IMR-90 (cell line): Measurements from ENCODE around the gene MGAT5.

Source experiments
- BHLHE40 ChIP-seq: fragments of 150-350 bp; IDR thresholded peaks from 2 replicates; pipeline ENCODE4 v1.6.1; 2016; ENCODE audit warnings: mild to moderate bottlenecking, low read depth, low read length
- CTCF ChIP-seq: conservative IDR thresholded peaks from 2 replicates; pipeline ENCODE4 v1.5.1; 2012; ENCODE audit warnings: mild to moderate bottlenecking, low read depth, low read length, improper control_type of control experiment
- POLR2A ChIP-seq: IDR thresholded peaks from 2 replicates; pipeline ENCODE4 v1.6.1; 2012; ENCODE audit warnings: mild to moderate bottlenecking, low read depth, low read length
- TF ChIP-seq, protein P1 (sequence below): fragments of 150-350 bp; IDR thresholded peaks from 2 replicates; pipeline ENCODE4 v1.6.1; 2017; ENCODE audit warnings: mild to moderate bottlenecking, antibody characterized with exemption, low read length, low read depth

- TF ChIP-seq CTCF (no peak), POLR2A (no peak), BHLHE40 (no peak)
- TF ChIP-seq, protein P1, sequence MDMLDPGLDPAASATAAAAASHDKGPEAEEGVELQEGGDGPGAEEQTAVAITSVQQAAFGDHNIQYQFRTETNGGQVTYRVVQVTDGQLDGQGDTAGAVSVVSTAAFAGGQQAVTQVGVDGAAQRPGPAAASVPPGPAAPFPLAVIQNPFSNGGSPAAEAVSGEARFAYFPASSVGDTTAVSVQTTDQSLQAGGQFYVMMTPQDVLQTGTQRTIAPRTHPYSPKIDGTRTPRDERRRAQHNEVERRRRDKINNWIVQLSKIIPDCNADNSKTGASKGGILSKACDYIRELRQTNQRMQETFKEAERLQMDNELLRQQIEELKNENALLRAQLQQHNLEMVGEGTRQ: no peak
Observed at GRCh38 chr2:134406736-134407135, 152.9 kb downstream of the MGAT5 start.
